ENCODE data around the gene ARL17B. TPM values are rescaled to one million over a fixed set of nuclear protein-coding genes. Genes with fewer than 3 reads are reported as not detected.
"Not testable (repeated sequence)": the region's sequence is repeated elsewhere in the genome, so short reads cannot be mapped to it uniquely, and the experiment has no call there.

ARL17B gene
- total RNA-seq, 1 donor from 2014 or later: 11.2 TPM

DNA sequence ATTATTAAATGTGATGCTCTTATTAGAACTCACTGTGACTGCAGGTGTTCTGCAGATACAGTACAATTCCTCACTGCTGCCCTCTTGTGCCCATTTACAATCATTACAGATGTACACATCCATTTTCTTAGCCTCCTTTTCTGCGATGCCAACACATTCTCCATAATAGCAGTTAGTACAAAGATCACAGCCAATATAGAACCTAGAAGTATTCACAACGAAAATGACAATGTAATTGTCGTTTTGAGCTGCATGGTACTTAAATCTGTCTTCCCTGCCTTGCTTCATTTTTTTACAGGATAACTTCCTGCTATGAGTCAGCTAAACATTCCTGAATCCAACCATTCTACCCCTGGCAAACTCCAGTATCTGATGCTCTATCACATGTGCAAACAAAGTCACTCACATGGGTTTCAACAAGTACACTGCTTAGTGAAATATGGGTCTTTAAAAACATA, 74.8 kb downstream of the ARL17B start:
- TF ChIP-seq CTCF (IDR thresholded peaks at IDR 0.05): peak; percentile 89
- not testable (repeated sequence) for H3K36me3 Mint-ChIP-seq (ENCODE audit: unreplicated experiment); H3K9me3 Mint-ChIP-seq (ENCODE audit: unreplicated experiment); DNase-seq (ENCODE audit: extremely low spot score, unreplicated experiment); H3K27me3 Mint-ChIP-seq (ENCODE audit: unreplicated experiment); H3K4me1 Mint-ChIP-seq (ENCODE audit: unreplicated experiment); H3K4me3 Mint-ChIP-seq (ENCODE audit: unreplicated experiment)
- H3K27ac Mint-ChIP-seq (ENCODE audit: unreplicated experiment): peak overlapping the region; percentile 4

GRCh38 chr17:46285500-46285899, 76.1 kb downstream of the ARL17B start:
- not testable (repeated sequence) for H3K9me3 Mint-ChIP-seq (ENCODE audit: unreplicated experiment); H3K27ac Mint-ChIP-seq (ENCODE audit: unreplicated experiment); H3K4me3 Mint-ChIP-seq (ENCODE audit: unreplicated experiment); DNase-seq (ENCODE audit: extremely low spot score, unreplicated experiment); H3K4me1 Mint-ChIP-seq (ENCODE audit: unreplicated experiment); H3K36me3 Mint-ChIP-seq (ENCODE audit: unreplicated experiment); H3K27me3 Mint-ChIP-seq (ENCODE audit: unreplicated experiment)

DNA sequence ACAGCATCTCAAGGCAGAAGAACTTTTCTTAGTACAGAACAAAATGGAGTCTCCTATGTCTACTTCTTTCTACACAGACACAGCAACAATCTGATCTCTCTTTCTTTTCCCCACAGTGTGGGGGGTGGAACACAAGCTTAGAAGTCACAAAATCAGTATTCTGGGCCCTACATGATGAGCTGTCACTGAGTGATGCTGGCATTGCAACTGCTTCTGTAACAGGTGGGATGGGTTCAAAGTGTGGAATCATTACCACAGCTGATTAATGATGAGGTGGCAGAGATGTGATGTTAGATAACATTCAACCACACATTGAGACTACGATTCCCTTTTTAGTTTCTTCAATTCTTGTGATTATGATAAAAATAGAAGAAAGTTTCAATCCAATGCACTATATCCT, 77.1 kb downstream of the ARL17B start:
- not testable (repeated sequence) for H3K27ac Mint-ChIP-seq (ENCODE audit: unreplicated experiment); H3K27me3 Mint-ChIP-seq (ENCODE audit: unreplicated experiment); H3K9me3 Mint-ChIP-seq (ENCODE audit: unreplicated experiment); DNase-seq (ENCODE audit: extremely low spot score, unreplicated experiment); H3K4me3 Mint-ChIP-seq (ENCODE audit: unreplicated experiment); H3K36me3 Mint-ChIP-seq (ENCODE audit: unreplicated experiment)
- peaks cover 13% of the 10 kb centered on the region for H3K4me1 Mint-ChIP-seq (ENCODE audit: unreplicated experiment)

DNA sequence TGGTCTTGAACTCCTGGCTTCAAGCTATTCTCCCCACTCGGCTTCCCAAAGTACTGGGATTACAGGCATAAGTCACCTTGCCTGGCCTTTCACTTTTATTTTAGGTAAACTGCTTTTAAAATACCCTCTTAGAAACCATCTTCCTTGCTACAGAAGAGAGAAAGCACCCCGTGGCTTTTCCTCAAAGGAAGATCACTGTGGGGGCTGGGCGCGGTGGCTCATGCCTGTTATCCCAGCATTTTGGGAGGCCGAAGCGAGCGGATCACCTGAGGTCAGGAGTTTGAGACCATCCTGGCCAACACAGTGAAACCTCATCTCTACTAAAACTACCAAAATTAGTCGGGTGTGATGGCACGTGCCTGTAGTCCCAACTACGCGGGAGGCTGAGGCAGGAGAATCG, 78.9 kb downstream of the ARL17B start:
- H3K4me3 Mint-ChIP-seq (ENCODE audit: unreplicated experiment); H3K36me3 Mint-ChIP-seq (ENCODE audit: unreplicated experiment); H3K27me3 Mint-ChIP-seq (ENCODE audit: unreplicated experiment); H3K9me3 Mint-ChIP-seq (ENCODE audit: unreplicated experiment); DNase-seq (ENCODE audit: extremely low spot score, unreplicated experiment); H3K27ac Mint-ChIP-seq (ENCODE audit: unreplicated experiment): not testable (repeated sequence)
- peaks cover 14% of the 10 kb centered on the region for H3K4me1 Mint-ChIP-seq (ENCODE audit: unreplicated experiment)

GRCh38 chr17:46281336-46281735, 80.2 kb downstream of the ARL17B start:
- DNase-seq (ENCODE audit: extremely low spot score, unreplicated experiment); H3K27me3 Mint-ChIP-seq (ENCODE audit: unreplicated experiment); H3K36me3 Mint-ChIP-seq (ENCODE audit: unreplicated experiment); H3K4me3 Mint-ChIP-seq (ENCODE audit: unreplicated experiment); H3K4me1 Mint-ChIP-seq (ENCODE audit: unreplicated experiment); H3K27ac Mint-ChIP-seq (ENCODE audit: unreplicated experiment); H3K9me3 Mint-ChIP-seq (ENCODE audit: unreplicated experiment): not testable (repeated sequence)

GRCh38 chr17:46276728-46277479, 84.7 kb downstream of the ARL17B start:
- peaks cover 43% of the 10 kb centered on the region for H3K27me3 Mint-ChIP-seq (ENCODE audit: unreplicated experiment)
- not testable (repeated sequence) for H3K27ac Mint-ChIP-seq (ENCODE audit: unreplicated experiment); H3K4me1 Mint-ChIP-seq (ENCODE audit: unreplicated experiment)

DNA sequence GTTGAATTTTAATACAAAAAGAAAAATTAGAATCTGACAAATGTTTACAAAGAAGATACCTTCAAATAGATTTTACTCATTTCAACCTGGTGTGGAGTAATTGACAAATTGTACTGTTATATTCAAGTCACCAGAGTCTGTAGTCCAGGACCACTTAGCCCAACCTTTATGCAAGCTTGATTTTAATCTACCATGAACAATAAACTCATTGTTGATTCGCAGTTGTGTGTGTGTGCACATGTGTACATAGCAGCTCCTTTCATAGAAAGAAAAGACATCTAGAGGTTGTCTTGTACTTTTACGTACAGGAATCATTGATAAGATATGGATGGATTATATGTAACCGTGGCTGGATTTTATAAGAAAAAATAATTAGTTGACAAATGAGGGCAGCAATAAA, 87.3 kb downstream of the ARL17B start:
- peak; percentile 1 for DNase-seq (ENCODE audit: extremely low spot score, unreplicated experiment)
- peaks cover 63% of the 10 kb centered on the region for H3K27me3 Mint-ChIP-seq (ENCODE audit: unreplicated experiment)
- no peaks in the 10 kb centered on the region for H3K9me3 Mint-ChIP-seq (ENCODE audit: unreplicated experiment)
- H3K36me3 Mint-ChIP-seq (ENCODE audit: unreplicated experiment): no peaks in the 10 kb centered on the region
- no peak for TF ChIP-seq CTCF (IDR thresholded peaks at IDR 0.05)
- H3K27ac Mint-ChIP-seq (ENCODE audit: unreplicated experiment): no peak overlapping the region
- H3K4me1 Mint-ChIP-seq (ENCODE audit: unreplicated experiment): no peaks in the 10 kb centered on the region
- H3K4me3 Mint-ChIP-seq (ENCODE audit: unreplicated experiment): no peak overlapping the region

More at GRCh38 chr17:46276728-46277479, 84.7 kb downstream of the ARL17B start:
- not testable (repeated sequence) for H3K36me3 Mint-ChIP-seq (ENCODE audit: unreplicated experiment); H3K4me3 Mint-ChIP-seq (ENCODE audit: unreplicated experiment); H3K9me3 Mint-ChIP-seq (ENCODE audit: unreplicated experiment)
- DNase-seq (ENCODE audit: extremely low spot score, unreplicated experiment): peak; percentile 84

Measured in osteocyte (in vitro differentiated cells).